Epithelial cell of proximal tubule (primary cell): Measurements from ENCODE around the gene GLB1L3. TPM values are rescaled to one million over a fixed set of nuclear protein-coding genes. Genes with fewer than 3 reads are reported as not detected.

ENCODE experiments used
- DNase-seq: peaks from one replicate; pipeline ENCODE4 v3.0.0-alpha.2; 2011; ENCODE audit warnings: low read depth
- H3K4me3 ChIP-seq: 2 replicates; pipeline ENCODE4 v1.5.1; 2011; ENCODE audit warnings: low read depth, mild to moderate bottlenecking, low read length
- CTCF ChIP-seq: conservative IDR thresholded peaks from 2 replicates; pipeline ENCODE4 v1.5.1; 2012; ENCODE audit warnings: low read depth, mild to moderate bottlenecking, low read length
- total RNA-seq: library from RNA; depleted of rRNA; stranded (reverse); fragments of >200 nt; gene quantifications from 2 replicates; pipeline ENCODE4 v1.2.3, GENCODE V29; 2015

GLB1L3 gene
- total RNA-seq, 1 donor from 2014 or later: 0.17 TPM

- H3K4me3 ChIP-seq: peak overlapping the region; percentile 75
- no peak for TF ChIP-seq CTCF
- no peak for DNase-seq
Observed at GRCh38 chr11:134332782-134333181, 56.6 kb downstream of the GLB1L3 start.

DNA sequence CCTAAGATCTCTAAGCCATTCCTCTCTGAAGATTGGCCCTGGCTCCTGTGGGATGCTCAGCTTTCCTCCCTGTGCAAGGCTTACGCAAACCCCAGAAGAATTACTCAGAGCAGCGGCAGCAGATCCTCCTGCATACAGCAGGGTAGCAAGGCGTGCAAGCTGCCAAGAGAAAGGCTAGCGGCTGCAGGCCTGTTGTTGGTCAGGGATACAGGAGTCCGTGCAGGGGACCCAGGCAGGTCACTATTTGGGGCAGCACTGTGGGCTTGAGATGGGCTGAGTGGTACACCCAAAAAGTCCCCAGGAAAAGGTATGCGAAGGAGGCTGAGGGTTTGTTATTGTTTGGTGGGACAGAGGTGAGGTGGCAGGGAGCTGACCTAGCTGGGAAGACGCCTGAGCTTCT, 57.1 kb downstream of the GLB1L3 start:
- no peak overlapping the region for H3K4me3 ChIP-seq
- no peak for TF ChIP-seq CTCF
- DNase-seq: no peak

GRCh38 chr11:134333946-134334345, 57.8 kb downstream of the GLB1L3 start:
- DNase-seq: no peak
- no peak for TF ChIP-seq CTCF
- H3K4me3 ChIP-seq: no peak overlapping the region

DNA sequence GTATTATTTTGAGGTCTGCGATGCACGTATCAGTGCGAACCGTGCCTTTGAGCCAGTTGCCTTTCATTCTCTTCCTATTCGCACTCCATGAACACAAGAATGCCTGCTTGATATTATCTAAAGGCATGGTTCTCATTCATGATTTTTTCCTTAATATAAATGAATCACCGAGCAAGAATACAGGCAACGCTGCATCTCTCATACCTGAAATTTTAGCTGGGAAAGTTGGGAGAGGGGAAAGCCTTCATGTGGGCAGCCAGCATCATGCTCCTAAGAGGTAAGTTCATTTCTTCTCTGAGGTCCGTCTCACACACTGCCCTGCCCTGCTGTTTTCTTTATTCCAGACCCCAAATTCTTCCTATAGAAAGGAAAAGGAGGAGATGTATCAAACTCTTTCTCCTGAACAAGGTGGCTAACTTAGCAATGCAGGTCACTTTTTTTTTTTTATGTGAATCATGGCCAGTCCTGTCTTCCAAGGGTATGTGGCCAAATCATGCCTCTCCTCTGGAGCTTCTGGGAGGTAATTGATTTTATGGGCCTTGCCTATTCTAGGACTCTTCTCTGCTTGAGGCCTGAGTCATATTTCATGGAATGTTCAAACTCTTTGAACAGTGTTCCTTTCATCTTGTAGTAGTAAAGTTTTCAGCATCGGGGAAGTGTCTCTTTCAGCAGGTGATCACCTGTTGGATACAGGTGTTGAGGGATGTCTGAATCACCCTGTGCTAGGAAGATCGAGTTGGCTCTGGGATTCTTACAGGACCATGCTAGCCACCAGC, 58.8 kb downstream of the GLB1L3 start:
- no peak overlapping the region for H3K4me3 ChIP-seq
- DNase-seq: no peak
- no peak for TF ChIP-seq CTCF

DNA sequence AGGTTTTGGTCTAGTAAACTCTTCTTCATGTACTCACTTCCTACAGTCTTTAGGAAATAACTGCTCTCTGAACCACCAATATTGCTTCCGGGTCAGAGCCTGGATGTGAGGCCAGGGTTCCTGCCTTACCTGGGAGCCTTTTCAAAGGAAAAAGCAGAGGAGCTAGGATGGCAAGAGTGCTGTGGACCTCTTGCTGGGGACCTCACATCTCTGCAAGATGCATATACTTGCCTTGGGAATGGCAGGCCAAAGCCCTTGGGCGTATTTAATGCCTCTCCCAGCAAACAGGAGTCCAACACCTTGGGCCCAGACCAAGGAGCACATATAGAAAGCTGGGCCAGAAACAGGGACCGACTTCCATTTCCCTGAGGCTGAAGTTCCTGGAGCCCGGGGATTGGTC, 60.9 kb downstream of the GLB1L3 start:
- no peak overlapping the region for H3K4me3 ChIP-seq
- DNase-seq: no peak
- no peak for TF ChIP-seq CTCF

GRCh38 chr11:134338068-134338467, 61.9 kb downstream of the GLB1L3 start:
- H3K4me3 ChIP-seq: no peak overlapping the region
- DNase-seq: no peak
- TF ChIP-seq CTCF: no peak

DNA sequence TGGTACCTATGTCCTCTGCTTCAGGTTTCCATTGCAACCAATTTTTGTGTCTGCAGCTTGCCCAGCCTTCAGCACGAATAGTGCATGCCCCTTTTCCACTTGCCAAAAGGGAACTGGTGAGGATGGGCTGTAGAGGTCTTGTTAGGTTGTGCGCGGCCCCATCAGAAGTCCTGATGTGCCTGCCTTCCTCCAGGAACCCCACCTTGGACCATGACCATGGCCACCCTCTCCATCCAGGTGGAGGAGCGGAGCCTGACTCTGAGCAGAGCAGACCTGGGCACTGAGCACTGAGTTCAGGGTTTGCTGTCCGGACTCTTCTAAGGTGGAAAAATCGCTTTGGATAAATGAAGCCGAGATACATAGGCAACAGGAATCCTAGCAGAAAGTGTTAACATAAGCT, 62.5 kb downstream of the GLB1L3 start:
- no peak for DNase-seq
- TF ChIP-seq CTCF: no peak
- no peak overlapping the region for H3K4me3 ChIP-seq
